ENCODE data around the gene ARIH2. TPM values are rescaled to one million over a fixed set of nuclear protein-coding genes. Genes with fewer than 3 reads are reported as not detected.
A peak's percentile ranks its signal among the peaks of the same experiment; 100 is the strongest.

The ARIH2 gene
- total RNA-seq, 1 experiment from 2014 or later, result 122 TPM

GRCh38 chr3:48960841-48961413 is 42.3 kb downstream of the ARIH2 start:
- Histone ChIP-seq H4K5ac (ENCODE audit: insufficient read length, low read depth, low read length) (no peak overlapping the region), H3K9ac (ENCODE audit: extremely low read depth, insufficient read length, low read length) (no peak overlapping the region), H3K27ac (ENCODE audit: insufficient read length, low read depth, low read length) (no peak overlapping the region), H2BK12ac (ENCODE audit: insufficient read length, low read depth, low read length) (no peak overlapping the region), H3K4me2 (ENCODE audit: insufficient read depth, insufficient read length, low read length) (no peak overlapping the region), H2AFZ (ENCODE audit: low read length) (no peak overlapping the region), H3K23ac (ENCODE audit: insufficient read length, low read depth, low read length) (no peak overlapping the region), H4K20me1 (ENCODE audit: control insufficient read depth, insufficient read depth, insufficient read length) (no peaks in the 10 kb centered on the region), H4K91ac (ENCODE audit: insufficient read length, low read depth, low read length) (no peak overlapping the region), H3K56ac (ENCODE audit: insufficient read length, low read depth, low read length) (no peak overlapping the region), H3K9me3 (ENCODE audit: control insufficient read depth, low read depth, low read length) (no peaks in the 10 kb centered on the region), H3K79me2 (ENCODE audit: insufficient read depth, low read length) (no peaks in the 10 kb centered on the region), H3K23me2 (ENCODE audit: insufficient read length, low read depth, low read length, poor library complexity, severe bottlenecking) (no peaks in the 10 kb centered on the region), H2BK15ac (ENCODE audit: low read depth, low read length) (no peak overlapping the region), H3K79me1 (ENCODE audit: insufficient read depth, low read depth, low read length, poor library complexity, severe bottlenecking) (no peaks in the 10 kb centered on the region), H2AK5ac (ENCODE audit: insufficient read length, low read length) (no peak overlapping the region), H3K4me1 (ENCODE audit: insufficient read depth, low read length) (peaks cover 8% of the 10 kb centered on the region; the same call in 1 of the 2 replicates), H3K14ac (ENCODE audit: insufficient read depth, low read length) (no peak overlapping the region), H3K27me3 (ENCODE audit: insufficient read depth, low read length) (no peaks in the 10 kb centered on the region), H2BK20ac (ENCODE audit: low read depth, low read length, poor library complexity, severe bottlenecking) (no peak overlapping the region), H2BK120ac (ENCODE audit: low read depth, low read length, poor library complexity, severe bottlenecking) (no peak overlapping the region), H3T11ph (ENCODE audit: low read length) (no peak overlapping the region), H3K18ac (ENCODE audit: insufficient read length, low read depth, low read length) (no peak overlapping the region), H4K8ac (replicated peaks; ENCODE audit: insufficient read length, low read depth, low read length) (no peak overlapping the region), H3K4ac (ENCODE audit: low read depth, low read length) (no peak overlapping the region), H2BK5ac (ENCODE audit: insufficient read length, low read length) (no peak overlapping the region)
- WGBS (ENCODE audit: extremely low coverage, insufficient read length, low lambda C conversion rate), result no CpG with 5 or more reads among the region's 4 CpGs
- H3K4me1 Mint-ChIP-seq, result peaks cover 18% of the 10 kb centered on the region in 2 experiments
- peak overlapping the region in 2 of 3 experiments; percentile 61 to 62; a peak in 2 of 7 replicates for H3K27ac Mint-ChIP-seq
- no peaks in the 10 kb centered on the region; a peak in 1 of 5 replicates for H3K9me3 Mint-ChIP-seq
- TF ChIP-seq CTCF (conservative IDR thresholded peaks at IDR 0.05), result no peak
- H3K36me3 Mint-ChIP-seq (ENCODE audit: insufficient read depth in 1 of 3, low read depth in 3 of 3), result peaks cover 16 to 37% (median 24%) of the 10 kb centered on the region in 3 experiments; a peak in 6 of 7 replicates
- no peak for DNase-seq
- no peak overlapping the region for H3K4me3 Mint-ChIP-seq
- H3K27me3 Mint-ChIP-seq (ENCODE audit: low read depth), result no peaks in the 10 kb centered on the region
